HG03159 (cell line): ENCODE measurements around the gene CPA3.
A peak's percentile ranks its signal among the peaks of the same experiment; 100 is the strongest.

Source experiments
- ATAC-seq: cut with Tn5 transposase; IDR thresholded peaks from one replicate; pipeline ENCODE4 v1.9.1; 2021; ENCODE audit warnings: mild to moderate bottlenecking, moderate library complexity; ENCODE audit not compliant: unreplicated experiment

CPA3 gene, protein sequence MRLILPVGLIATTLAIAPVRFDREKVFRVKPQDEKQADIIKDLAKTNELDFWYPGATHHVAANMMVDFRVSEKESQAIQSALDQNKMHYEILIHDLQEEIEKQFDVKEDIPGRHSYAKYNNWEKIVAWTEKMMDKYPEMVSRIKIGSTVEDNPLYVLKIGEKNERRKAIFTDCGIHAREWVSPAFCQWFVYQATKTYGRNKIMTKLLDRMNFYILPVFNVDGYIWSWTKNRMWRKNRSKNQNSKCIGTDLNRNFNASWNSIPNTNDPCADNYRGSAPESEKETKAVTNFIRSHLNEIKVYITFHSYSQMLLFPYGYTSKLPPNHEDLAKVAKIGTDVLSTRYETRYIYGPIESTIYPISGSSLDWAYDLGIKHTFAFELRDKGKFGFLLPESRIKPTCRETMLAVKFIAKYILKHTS

DNA sequence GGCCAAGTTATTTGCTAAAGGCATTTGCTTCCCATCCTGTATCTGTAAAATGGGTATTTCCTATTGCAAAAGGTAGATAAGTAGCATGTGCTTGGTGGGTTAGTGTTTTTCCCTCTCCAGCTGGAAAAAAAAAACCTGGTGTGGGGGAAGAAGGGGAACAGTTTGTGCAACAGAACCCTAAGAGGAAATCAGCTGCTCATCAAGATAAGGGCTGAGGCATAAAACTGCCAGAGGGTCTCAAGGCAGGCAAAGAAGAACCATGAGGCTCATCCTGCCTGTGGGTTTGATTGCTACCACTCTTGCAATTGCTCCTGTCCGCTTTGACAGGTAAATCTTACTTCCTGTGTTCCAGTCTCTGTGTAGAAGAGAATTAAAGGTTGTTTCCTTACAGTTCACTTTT, at the start of gene CPA3:
CPA3 (plus strand) TSS at position 248 of the 400 bp plus-strand sequence; CDS start at position 260, 12 bp downstream.
- no peak for ATAC-seq

DNA sequence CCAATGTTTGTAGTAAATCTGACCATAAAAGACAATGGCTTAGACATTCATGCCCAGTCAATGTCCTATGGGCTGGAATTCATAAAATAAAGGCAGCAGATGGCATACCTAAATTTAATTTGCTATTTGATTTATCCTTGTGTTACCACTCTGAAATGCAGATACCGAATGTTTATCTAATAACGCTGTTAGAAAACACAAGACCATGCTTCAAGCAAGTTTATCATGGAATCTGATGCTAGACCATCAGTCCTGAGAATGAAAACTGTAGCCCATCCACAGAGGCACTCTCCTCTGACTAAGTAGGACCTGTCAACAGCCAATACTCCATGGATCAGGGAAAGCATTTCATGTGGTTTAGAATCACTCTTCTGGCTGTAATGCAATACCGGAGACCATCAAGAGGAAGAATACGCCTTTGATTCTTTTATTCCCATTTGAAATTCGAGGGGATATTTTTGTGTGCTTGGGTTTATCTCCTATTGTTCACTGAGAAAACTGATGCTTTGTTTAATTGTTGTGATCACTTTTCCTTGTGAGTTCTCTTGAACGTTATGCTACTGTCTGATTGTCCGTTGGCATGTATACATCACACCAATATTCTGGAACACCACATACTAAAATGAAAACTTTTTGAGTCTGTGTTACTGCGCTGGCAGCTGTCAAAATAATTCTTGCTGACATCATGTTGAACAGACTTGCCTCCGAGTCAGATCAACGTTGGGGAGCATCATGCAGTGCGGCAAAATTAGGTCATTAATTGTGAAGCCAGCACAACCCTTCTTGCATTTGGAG, 49.6 kb upstream of the CPA3 start:
- no peak for ATAC-seq

DNA sequence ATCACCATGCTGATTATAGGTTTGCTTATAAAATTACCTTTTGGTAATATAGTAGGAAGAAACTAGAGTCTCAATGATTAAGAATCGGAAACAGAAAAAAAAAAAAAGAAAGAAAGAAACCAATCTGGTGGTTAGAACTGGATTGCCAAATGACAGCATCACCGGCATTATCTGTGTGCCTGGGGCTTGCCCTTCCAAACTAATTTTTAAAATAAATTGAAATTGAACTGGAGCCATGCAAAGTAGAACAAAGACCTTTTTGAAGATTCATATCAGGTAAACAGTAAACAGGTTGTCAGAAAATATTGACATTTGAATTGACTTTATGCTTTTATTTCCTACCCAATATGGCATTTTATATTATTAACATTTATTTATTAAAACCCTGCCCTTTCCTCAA, 48.7 kb upstream of the CPA3 start:
- ATAC-seq = no peak

DNA sequence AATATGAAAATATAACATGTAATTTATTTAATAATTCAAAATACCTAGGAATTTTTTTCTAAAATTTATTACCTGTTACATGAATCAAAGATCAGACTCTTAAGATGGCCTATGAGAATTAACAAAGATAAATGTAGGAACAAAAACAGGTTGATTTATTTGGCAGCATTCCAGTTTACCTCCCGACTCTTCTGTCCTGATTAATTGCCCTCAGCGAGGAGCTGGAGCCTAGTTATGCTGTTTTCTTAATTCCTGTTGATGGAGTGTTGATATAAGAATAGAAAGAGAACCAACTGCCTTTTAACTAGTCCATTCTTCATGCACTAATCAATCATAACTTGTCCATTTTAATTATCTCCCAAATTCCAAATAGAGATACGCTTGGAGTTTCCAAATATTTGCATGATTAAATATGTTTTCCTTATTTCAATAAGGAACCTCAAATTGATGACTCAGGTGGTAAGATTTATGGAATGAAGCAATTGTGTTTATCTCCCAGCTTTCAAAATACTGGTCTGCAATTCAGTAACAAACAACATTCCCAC, 48.0 kb upstream of the CPA3 start:
- ATAC-seq = no peak

DNA sequence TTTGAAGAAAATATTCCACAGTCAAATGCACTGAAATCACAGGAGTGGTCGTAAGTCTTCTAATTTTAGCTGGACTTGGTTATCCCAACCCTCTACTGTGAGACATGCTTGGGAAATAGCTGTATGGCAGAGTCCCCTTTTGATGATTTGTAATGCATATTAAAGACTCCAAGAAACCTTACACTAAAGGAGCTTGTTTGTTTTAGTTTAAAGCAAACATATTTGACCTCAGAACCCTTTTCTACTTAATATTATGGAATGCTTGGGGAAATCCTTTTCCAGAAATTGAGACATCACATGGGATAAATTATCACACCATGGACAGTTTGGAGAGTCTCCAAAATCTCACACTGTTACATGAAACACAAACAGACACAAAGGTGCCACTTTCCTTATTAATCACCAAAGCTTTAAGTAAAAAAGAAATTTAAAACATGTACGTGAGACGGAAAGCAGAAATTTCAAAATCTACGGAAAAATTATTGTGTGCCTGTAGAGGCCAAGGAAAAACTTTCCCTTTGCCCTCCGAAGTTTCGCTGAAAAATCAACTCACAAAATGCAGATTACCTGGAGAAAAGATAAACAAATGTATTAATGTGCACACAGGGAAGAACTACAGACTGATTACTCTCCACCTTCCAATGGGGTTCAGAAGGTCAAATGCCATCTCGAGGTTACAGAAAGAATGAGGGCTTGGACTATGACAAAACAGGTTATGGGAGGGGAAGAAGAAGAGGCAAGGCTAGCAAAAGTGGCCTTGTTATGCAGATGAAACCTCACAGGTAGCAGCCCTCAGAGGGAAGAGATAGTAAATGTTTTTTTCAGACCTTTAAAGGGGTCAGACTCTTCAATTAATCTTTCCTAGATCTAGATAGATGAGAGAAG, 44.5 kb upstream of the CPA3 start:
- ATAC-seq = no peak

DNA sequence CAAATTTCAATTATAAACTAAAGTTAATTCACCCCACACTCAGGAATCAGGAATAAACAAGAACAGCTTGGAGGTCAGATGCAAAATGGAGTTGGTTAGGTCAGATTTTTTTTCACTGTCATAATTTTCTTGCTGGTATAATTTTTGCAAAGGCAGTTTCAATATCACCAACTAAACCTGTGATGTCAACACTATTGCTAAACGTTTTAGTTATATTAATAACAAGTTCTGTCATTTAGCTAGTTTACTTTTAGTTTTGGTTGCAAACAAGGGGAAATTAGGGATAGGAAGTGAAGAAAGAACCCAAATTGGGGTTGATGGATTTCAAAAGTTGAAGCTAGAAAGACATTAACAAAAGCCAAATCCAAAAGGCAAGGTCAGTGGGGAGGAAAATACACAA, 42.1 kb upstream of the CPA3 start:
- ATAC-seq = no peak

DNA sequence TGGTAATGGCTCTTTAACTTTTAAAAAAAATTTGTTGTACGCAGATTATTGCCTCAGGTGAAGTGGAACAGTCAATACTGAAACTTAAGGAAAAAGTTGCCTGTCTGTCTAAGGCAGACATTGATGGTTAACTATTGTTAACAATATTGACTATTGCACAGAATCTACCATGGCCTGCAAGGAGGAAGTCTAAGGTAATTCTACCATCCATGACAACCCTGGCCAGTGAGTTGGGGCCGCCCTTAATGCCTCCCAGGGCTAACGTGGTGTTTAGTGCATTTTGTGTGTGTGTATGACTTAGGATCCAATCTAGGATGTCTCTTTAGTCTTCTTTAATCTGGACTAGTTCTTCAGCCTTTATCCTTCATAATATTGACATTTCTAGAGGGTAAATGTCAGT, 39.6 kb upstream of the CPA3 start:
- no peak for ATAC-seq

DNA sequence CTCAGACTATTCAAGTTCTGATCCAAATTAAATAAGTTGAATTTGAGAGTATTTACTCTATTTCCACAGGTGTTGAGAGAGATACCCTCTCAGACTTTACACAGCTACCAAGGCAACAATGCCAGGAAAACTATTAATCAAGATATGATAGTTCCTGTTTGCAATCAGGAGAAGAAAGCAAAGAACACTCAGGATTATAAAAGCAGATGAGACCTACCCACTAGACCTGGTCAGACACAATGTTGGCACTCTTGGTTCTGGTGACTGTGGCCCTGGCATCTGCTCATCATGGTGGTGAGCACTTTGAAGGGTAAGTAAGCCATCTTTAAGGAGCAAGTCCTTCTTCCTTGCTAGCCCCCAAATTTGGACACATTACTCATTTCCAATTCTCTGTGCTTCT, 37.5 kb upstream of the CPA3 start, which contains the start of gene CPB1:
CPB1 (plus strand) TSS at position 227 of the 400 bp plus-strand sequence; CDS start at position 240, 13 bp downstream.
- ATAC-seq = no peak

DNA sequence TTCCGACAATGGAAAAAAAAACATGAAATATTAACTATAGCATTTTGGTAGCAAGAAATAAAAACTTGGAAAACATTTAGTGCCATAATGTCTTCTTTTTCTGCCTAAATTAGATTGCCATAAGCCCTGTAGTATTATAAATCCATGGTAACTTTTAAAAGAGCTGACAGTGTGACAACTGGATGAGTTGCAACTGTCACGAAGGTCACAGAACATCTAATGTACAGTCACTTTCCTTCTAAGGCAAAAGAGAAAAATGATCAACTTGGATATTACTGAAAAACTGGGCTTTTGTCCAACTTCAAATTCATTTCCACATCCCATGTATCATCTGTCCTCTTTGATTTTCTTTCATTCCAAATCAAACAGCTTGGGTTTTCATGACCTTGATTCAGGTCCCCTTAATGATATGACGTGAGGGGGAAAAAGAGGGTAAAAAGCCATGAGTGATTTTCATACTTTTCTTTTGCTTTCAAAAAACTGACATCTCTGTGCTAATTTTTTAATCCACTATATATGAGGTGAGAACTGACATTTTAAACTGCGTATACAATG, 36.9 kb upstream of the CPA3 start:
- ATAC-seq = no peak

DNA sequence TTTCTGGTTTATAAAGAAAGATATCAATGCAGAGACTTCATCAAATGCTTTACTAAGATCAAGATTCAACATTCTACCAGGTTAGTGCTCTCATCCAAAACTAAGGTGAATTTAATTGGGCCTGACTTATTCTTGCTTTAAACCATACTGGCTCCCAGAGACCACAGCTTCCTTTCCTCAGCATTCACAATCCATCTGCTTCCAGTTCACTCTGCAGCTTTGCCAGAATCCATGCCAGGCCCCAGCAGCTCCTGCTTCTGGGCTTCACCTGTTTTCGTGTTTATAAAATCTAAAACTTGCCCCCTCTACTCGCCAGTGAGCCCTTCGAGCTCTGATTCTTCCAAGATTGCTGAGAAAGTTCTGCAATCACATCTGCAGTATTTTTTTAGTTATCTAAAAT, 35.2 kb upstream of the CPA3 start:
- no peak for ATAC-seq

DNA sequence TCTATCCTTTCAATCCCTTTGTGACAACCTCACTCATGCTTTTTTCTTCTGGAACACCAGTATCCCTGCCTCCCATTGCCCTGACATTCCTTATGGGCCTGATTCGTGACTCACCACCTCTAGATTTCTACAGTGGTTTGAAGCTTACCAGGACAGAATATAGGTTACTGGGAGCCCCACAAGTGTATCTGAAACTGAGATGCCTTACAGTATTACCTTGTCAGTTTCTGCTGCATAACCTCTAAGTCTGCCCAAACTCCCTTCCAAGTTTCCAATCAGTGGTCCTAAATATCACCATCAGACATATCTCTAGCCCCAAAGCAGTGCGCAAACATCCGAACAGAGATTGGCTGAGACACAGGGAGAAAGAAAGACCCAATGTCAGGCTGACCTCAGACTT, 31.9 kb upstream of the CPA3 start:
- ATAC-seq = no peak

DNA sequence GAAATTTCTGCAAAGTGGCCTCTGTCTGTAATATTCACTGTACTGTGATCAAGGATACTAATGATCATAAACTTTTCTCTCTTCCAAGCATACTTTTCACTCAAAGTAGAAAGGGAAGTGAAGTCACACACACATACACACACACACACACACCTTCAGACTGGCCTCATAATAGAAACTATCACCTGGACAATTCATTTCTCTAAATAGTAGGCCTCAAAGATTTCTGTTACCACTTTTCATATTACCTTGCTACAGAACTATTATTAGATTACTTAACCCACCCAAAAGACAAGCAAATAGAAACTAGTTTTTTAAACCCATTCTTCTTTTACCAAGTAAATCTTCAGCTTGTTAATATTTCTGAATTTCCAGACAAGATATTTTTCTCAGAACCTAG, 25.3 kb upstream of the CPA3 start:
- ATAC-seq = peak; percentile 68

DNA sequence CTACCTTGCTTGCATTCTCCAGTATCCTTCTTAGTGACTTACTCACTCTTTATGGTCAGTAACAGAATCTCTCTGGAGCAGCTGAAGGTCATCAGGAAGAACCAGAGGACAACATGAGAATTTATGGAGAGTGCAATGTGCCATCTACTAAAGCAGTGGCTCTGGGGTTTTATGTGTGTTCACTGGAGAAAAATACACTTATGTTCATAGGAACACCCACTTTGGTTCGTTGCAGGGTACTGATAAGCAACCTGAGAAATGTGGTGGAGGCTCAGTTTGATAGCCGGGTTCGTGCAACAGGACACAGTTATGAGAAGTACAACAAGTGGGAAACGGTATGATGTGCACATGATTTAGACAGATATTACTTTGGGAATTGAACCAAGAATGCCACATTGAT, 24.6 kb upstream of the CPA3 start:
- ATAC-seq = no peak

DNA sequence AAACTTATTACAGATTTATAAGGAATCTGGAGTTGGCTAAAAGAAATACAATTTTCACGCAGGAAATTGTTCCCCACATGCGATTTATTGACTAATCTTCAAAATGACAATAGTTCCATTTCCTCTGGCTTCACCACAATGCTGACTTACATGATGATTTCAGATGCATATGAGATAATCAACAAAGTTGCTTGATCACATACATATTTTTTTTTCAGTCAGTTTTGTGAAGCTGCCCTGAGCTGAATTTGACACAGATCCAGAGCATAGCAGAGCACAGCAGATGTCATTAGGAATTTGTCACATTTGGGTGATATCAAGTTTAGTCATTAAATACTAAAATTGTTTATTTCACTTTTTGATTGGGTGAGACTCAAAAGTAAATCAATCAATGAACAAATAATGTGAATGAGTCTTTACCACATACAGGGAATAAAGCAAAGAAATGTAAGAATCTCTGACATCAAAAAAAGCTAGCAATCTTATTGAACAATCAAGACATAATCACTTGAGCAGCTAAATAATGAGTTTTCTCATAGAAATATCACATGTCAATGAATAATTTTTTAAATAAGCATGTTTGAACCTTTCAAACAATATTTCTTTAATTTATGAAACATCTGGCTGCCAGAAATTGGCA, 19.2 kb upstream of the CPA3 start:
- no peak for ATAC-seq

DNA sequence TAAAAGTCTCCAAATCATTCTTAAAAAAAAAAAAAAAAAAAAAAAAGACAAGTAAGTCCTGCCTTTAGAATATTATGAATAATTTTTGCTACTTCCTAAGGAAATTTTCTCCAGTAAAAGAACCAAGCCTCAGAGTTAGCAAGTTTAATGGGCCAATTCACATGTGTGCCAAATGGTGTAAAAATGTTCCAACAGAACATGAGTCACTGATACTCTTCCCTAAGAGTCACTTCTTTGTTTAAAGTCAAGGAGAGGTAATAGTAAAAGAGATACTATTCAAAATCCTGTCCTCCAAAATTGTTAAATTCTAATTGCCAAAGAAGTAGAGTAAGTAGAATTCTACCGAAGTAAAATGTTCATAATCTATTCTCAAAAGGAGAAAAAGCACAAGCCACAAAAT, 17.7 kb upstream of the CPA3 start:
- no peak for ATAC-seq

DNA sequence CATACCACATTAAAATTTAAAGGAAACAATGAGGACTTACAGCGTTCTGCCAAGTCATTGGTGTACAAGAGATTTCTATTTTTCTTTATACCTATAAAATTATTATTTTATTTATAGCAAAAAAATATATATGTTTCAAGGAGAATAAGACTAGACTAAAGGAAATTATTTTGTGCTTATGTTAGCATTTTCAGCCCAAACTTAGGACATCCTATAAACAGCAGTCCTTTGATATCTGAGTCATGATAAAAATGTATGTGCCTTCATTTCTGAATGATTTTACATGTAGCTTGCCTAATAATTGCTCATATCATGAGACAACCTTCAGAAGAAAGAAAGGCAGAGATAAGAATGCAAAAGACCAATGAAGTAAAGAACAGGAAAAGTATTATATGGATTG, 16.7 kb upstream of the CPA3 start:
- no peak for ATAC-seq

DNA sequence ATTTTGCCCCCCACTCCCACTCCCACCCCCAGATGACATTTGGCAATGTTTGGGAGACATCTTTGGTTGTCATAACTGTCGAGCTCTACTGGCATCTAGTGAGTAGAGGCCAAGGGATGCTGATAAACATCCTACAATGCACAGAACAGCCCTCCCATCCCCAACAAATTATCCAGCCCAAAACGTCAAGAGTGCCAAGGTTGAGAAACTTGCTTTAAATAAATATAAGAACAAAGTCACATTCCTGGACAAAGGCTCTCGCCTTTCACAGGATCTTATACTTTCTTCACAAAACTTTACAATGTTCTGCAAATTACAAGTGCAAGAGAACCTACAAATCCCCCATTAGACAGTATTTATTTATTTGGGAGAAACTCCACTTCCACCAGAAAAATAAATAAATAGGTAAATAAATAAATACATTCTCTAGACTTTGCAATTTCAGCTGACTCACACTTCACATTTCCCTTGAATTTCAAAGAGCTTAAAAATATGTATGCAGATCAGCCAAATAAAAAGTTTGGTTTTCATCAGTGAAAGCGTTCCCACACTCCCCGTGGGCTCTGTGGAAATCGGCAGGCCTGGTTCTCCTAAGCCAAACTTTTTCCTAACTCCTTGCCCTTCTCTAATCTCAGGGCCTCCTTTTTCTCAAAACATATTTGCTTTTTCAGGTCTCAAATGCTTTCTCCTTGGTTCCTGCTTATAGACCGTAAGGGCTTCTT, 12.7 kb upstream of the CPA3 start:
- no peak for ATAC-seq

DNA sequence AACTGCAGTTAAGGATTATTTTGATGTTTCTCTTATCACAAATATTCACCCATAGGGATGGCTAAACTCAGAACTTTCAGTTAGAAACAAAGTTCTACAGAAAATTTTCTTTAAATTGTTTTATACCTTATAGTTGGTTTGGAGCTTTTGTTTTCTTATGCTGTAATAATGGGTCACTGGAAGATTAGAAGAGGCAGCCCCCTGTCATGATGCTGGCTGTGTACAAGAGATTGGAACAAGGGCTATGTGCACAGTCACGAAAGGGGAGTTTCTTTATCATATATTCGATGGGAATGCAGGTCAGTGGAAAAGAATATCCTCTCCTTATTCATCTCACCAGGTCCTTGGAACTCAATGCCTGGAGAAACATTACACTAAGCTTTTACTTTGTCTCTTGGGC, 12.0 kb upstream of the CPA3 start:
- ATAC-seq = no peak

DNA sequence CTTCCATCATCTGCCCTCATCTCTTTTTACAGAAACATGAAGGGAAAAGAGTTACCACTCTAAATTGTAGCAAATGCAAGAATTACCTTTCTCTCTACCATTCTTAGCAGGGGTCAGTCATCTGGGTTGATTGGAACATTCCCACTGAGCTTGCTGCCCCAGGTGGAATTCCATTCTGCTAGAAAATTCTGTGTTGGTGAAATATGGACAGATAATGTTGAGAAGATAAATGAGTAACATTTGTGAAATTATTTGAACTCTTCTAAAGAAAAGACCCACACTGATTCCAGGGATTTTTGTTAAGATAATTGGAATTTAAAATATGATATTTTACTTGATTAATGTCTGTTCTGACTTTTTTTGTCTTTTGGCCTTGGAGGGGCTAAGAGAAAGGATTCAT, 11.0 kb upstream of the CPA3 start:
- no peak for ATAC-seq
